ENCODE measurements around the gene ST3GAL5.

ST3GAL5 gene

GRCh38 chr2:85794038-85794441 lies 94.8 kb downstream of the ST3GAL5 start:
- TF ChIP-seq CTCF (IDR thresholded peaks at IDR 0.05; ENCODE audit: low read depth, low read length), result no peak
- Histone ChIP-seq H3K4me3 (ENCODE audit: low read depth, low read length) (no peak overlapping the region), H3K36me3 (no peaks in the 10 kb centered on the region), H3K9me3 (ENCODE audit: severe bottlenecking) (no peaks in the 10 kb centered on the region), H3K27ac (peak overlapping the region; percentile 78), H3K27me3 (ENCODE audit: insufficient read depth, low read depth, severe bottlenecking) (no peaks in the 10 kb centered on the region)
- no peak for DNase-seq

DNA sequence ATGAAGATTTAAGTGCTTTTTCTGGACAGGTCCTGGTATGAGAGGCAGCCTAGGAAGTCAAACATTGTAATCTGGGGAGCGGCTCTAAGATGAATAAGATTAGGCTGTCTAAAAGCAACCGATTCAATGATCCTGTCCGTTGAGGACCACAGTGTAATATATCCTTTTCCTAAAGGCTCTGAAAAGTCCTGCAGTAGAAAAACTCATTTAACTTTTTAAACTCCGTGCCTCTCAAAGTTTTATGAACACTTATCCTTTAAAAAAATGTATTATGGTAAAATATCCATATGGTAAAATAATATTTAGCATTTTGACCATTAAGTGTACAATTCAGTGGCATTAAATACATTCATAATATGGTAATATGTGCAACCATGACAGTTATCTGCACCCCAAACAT lies 95.2 kb downstream of the ST3GAL5 start:
- Histone ChIP-seq H3K27me3 (ENCODE audit: insufficient read depth, low read depth, severe bottlenecking) (no peaks in the 10 kb centered on the region), H3K4me3 (ENCODE audit: low read depth, low read length) (no peak overlapping the region), H3K9me3 (ENCODE audit: severe bottlenecking) (no peaks in the 10 kb centered on the region), H3K27ac (peak overlapping the region; percentile 78), H3K36me3 (no peaks in the 10 kb centered on the region)
- TF ChIP-seq CTCF (IDR thresholded peaks at IDR 0.05; ENCODE audit: low read depth, low read length), result no peak
- DNase-seq, result no peak

GRCh38 chr2:85792783-85793441 lies 95.9 kb downstream of the ST3GAL5 start:
- no peaks in the 10 kb centered on the region for H3K9me3 ChIP-seq (ENCODE audit: severe bottlenecking)
- peak; percentile 96 for DNase-seq
- H3K27me3 ChIP-seq (ENCODE audit: insufficient read depth, low read depth, severe bottlenecking), result no peaks in the 10 kb centered on the region
- peak overlapping the region; percentile 78 for H3K27ac ChIP-seq
- no peak for TF ChIP-seq CTCF (IDR thresholded peaks at IDR 0.05; ENCODE audit: low read depth, low read length)
- no peak overlapping the region for H3K4me3 ChIP-seq (ENCODE audit: low read depth, low read length)
- no peaks in the 10 kb centered on the region for H3K36me3 ChIP-seq

DNA sequence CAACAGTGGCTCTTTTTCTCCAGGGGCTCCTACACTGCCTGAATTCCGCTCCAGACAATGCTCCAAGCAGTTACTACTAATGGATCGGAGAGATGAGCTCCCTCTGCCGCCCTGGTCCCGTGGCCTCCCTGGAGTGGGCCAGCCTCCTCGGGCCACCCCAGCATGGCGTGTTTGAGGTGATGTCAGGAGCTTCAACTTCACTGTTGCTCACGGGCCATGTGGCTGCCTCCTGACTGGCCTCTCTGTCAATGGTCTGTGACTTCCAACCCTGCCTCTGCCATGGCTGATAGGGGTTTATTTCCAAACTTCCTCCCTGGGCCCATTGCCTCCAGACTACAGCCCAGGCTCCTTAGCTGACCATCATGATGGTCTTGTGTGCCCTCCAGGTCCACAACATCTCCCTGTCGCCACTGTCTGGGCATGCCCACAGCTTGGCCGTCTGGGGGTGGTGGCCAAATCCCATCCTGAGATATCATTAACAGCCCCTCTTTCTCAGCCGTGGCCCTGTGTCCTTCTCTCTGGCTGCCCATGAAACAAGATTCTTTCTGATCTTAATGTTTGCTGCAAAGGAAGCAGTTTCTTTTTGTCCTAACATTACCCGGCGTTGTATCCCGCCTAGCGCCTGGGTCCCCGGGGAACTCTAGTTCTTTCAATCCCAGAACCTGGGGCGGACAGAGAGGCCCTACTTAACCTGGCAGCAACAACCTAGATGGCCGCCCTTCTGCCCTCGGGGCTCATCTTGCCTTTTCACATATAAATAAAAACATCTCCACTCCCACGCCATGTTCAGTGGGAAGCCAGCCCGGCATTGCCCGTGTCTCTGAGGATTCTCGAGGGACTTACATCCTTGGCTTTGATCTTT lies 96.9 kb downstream of the ST3GAL5 start:
- Histone ChIP-seq H3K36me3 (no peaks in the 10 kb centered on the region), H3K4me3 (ENCODE audit: low read depth, low read length) (no peak overlapping the region), H3K27ac (peak overlapping the region; percentile 78), H3K27me3 (ENCODE audit: insufficient read depth, low read depth, severe bottlenecking) (no peaks in the 10 kb centered on the region), H3K9me3 (ENCODE audit: severe bottlenecking) (no peaks in the 10 kb centered on the region)
- TF ChIP-seq CTCF (IDR thresholded peaks at IDR 0.05; ENCODE audit: low read depth, low read length), result no peak
- no peak for DNase-seq

DNA sequence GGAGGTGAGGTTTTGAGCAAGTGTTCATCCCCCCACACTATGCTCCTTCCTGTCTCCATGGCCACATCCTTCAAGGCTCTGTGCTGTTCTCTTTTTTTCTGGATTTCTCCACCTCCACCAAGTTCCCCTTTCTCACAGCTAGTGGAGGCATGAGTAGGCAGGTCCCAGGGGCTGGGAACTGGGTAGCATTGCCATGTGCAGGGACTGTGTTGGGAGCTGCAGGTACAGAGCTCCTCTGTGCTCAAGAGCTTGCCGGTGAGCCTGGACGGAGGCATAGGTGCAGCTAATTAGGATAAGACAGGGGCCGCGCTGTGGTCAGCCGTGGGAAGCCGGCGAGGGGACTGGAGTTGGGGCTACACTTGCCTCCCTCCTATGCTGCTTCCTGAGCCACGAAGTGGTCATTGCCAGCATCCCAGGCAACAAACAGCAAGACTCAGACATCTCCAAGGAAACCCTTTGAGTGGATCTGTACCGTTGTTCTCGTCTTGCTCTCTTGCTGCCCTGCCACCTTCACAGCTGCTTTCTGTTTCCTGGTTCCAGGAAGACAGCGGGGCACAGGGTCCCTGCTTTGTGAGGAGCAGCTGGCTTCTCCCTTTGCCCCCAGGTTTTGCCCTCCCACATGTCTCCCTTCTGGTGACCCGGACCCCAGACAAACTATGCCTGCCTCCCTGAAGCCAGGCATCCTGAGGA lies 98.1 kb downstream of the ST3GAL5 start:
- no peak overlapping the region for H3K27ac ChIP-seq
- no peak for DNase-seq
- no peaks in the 10 kb centered on the region for H3K27me3 ChIP-seq (ENCODE audit: insufficient read depth, low read depth, severe bottlenecking)
- no peak overlapping the region for H3K4me3 ChIP-seq (ENCODE audit: low read depth, low read length)
- no peak for TF ChIP-seq CTCF (IDR thresholded peaks at IDR 0.05; ENCODE audit: low read depth, low read length)
- no peaks in the 10 kb centered on the region for H3K9me3 ChIP-seq (ENCODE audit: severe bottlenecking)
- H3K36me3 ChIP-seq, result no peaks in the 10 kb centered on the region
